T-cell (primary cell): Measurements from ENCODE around the gene CHERP. TPM values are rescaled to one million over a fixed set of nuclear protein-coding genes. Genes with fewer than 3 reads are reported as not detected.

Experiments
- ATAC-seq, 4 experiments: fragments of 200-7000 bp in 3 of 4; fragments of 150-1000 bp in 1 of 4; cut with Tn5 transposase; replicated peaks in 1 of 4; 1 replicate in 3 of 4; 2 replicates in 1 of 4; pipeline ENCODE4 v1.10.0; 2021; ENCODE audit warnings: moderate library complexity in 3 of 4, mild to moderate bottlenecking in 2 of 4, moderate number of reproducible peaks in 1 of 4
- CTCF ChIA-PET, 2 donors: fragments of 300-600 bp; sonication (Branson Sonifier 250); formaldehyde crosslinking; loops; one replicate each; lab custom pipeline; 2022; ENCODE audit warnings: antibody characterized with exemption in 2 of 2; lab: Charles Lee
- POLR2A ChIA-PET, 2 donors: fragments of 300-600 bp; sonication (Branson Sonifier 250); formaldehyde crosslinking; loops; one replicate each; lab custom pipeline; 2022; ENCODE audit warnings: antibody characterized with exemption in 2 of 2; lab: Charles Lee
- DNase-seq, 35 experiments: peaks; one replicate each; pipeline versions ENCODE4 v3.0.0 to v3.0.0-alpha.2; 2013 to 2023
- H3K27ac ChIP-seq: one replicate; pipeline ENCODE4 v1.5.1; 2013; ENCODE audit warnings: low read length
- H3K27me3 ChIP-seq, 2 experiments: replicated peaks in 1 of 2; 1 replicate in 1 of 2; 2 replicates in 1 of 2; pipeline versions ENCODE4 v1.6.1 to v1.7.0; 2013; ENCODE audit warnings: low read length in 1 of 2, mixed read lengths in 1 of 2; ENCODE audit not compliant: control insufficient read depth in 2 of 2, insufficient read depth in 2 of 2; ENCODE audit errors: extremely low read depth in 1 of 2
- H3K36me3 ChIP-seq, 2 donors: 1 replicate in 1 of 2; 2 replicates in 1 of 2; pipeline versions ENCODE4 v1.6.1 to v1.7.0; 2013; ENCODE audit warnings: low read length in 1 of 2; ENCODE audit not compliant: control insufficient read depth in 2 of 2, insufficient read depth in 1 of 2; ENCODE audit errors: extremely low read depth in 1 of 2
- H3K4me1 ChIP-seq, 2 experiments: 1 replicate in 1 of 2; 2 replicates in 1 of 2; pipeline versions ENCODE4 v1.6.1 to v1.7.0; 2013; ENCODE audit warnings: low read length in 2 of 2, mixed read lengths in 1 of 2; ENCODE audit not compliant: insufficient read depth in 2 of 2, control insufficient read depth in 1 of 2; ENCODE audit errors: extremely low read depth in 1 of 2
- H3K4me3 ChIP-seq, 2 donors: 1 replicate in 1 of 2; 2 replicates in 1 of 2; pipeline versions ENCODE4 v1.5.1 to v1.7.0; 2013; ENCODE audit warnings: mild to moderate bottlenecking in 2 of 2, low read length in 1 of 2, moderate library complexity in 1 of 2; ENCODE audit not compliant: control insufficient read depth in 1 of 2; ENCODE audit errors: extremely low read depth in 1 of 2
- H3K9me3 ChIP-seq: 2 replicates; pipeline ENCODE4 v1.7.0; 2013
- H3K27ac Mint-ChIP-seq, 2 donors: one replicate each; pipeline ENCODE4 v1.8.0; 2020 to 2021; ENCODE audit warnings: mild to moderate bottlenecking in 2 of 2, mixed read lengths in 2 of 2
- H3K27me3 Mint-ChIP-seq, 2 donors: one replicate each; pipeline ENCODE4 v1.8.0; 2021 to 2022; ENCODE audit warnings: mixed read lengths in 2 of 2
- H3K36me3 Mint-ChIP-seq: one replicate; pipeline ENCODE4 v1.8.0; 2021; ENCODE audit warnings: mixed read lengths
- H3K4me1 Mint-ChIP-seq, 3 donors: one replicate each; pipeline ENCODE4 v1.8.0; 2020 to 2022; ENCODE audit warnings: mixed read lengths in 3 of 3, mild to moderate bottlenecking in 1 of 3
- H3K4me3 Mint-ChIP-seq, 3 donors: one replicate each; pipeline ENCODE4 v1.8.0; 2020 to 2022; ENCODE audit warnings: mild to moderate bottlenecking in 3 of 3, mixed read lengths in 3 of 3, moderate library complexity in 3 of 3
- H3K9me3 Mint-ChIP-seq, 3 donors: one replicate each; pipeline ENCODE4 v1.8.0; 2020 to 2022; ENCODE audit warnings: mixed read lengths in 3 of 3
- WGBS: methylation state at CpG from one replicate; pipeline ENCODE4 v1.1.5; 2013; ENCODE audit warnings: missing lambda C conversion rate; ENCODE audit not compliant: insufficient coverage; 5-methylcytosine and 5-hydroxymethylcytosine counted together
- total RNA-seq, 35 experiments: library from RNA in 6 of 35; stranded (reverse) in 6 of 35; fragments of 120-200 nt in 1 of 35; gene quantifications; one replicate each; pipeline versions ENCODE4 v1.2.1 to v1.2.4 and lab custom pipeline; 2013 to 2026

The CHERP gene
- total RNA-seq, 5 donors from 2014 or later (not counting 1 experiment from before 2014, with no cell fraction given): 52.6 to 76.7 (median 70.3) TPM

DNA sequence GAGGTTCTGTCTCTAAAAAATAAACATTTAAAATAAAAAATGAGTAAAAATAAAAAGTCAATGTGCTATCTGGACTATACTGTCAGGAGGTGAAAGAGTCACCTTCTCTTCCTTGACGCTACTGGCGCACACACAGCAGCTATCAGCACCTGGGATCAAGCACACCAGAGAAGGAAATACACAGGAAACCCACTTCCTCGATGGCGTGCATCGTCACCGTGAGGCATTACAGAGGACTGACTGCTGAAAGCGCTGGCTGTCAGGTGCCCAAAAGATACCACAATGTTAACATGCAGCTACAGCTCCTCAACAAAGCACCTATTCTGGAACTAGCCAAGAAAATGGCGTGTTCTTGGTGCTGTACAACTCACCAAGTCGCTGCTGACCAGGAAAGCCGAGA is 23.9 kb upstream of the CHERP start:
- Histone ChIP-seq H3K27me3 (no peaks in the 10 kb centered on the region), H3K27ac (peak overlapping the region; percentile 84), H3K4me1 (peaks cover 10 to 55% of the 10 kb centered on the region in 2 experiments), H3K4me3 (peak overlapping the region in 1 of 2 donors; percentile 32), H3K9me3 (no peaks in the 10 kb centered on the region), H3K36me3 (peaks cover 8 to 46% of the 10 kb centered on the region in 2 donors)
- WGBS: 4% methylated on average over 10 of the region's 10 CpGs
- Mint-ChIP-seq H3K4me1 (peaks cover 26 to 52% (median 35%) of the 10 kb centered on the region in 3 donors), H3K27ac (peak overlapping the region; percentile 99), H3K9me3 (no peaks in the 10 kb centered on the region), H3K27me3 (no peaks in the 10 kb centered on the region), H3K36me3 (peaks cover 41% of the 10 kb centered on the region), H3K4me3 (peak overlapping the region; percentile 69 to 75 (median 74))
- ChIA-PET POLR2A (interaction anchor here in 1 of 2 donors (0.5 to 1.2 kb wide), 7 partner anchors 8 to 94 kb away, joined by 3 to 7 read pairs (median 3); partner anchors contain the start of gene CALR3), CTCF (interaction anchor here in 1 of 2 donors (0.6 to 1.5 kb wide), 5 partner anchors 18 to 63 kb away, joined by 3 to 11 read pairs (median 3); no protein-coding TSS in a partner anchor)
- peak; percentile 99 to 100 (median 100) for ATAC-seq
- peak; percentile 64 to 95 (median 87) for DNase-seq

- H3K9me3 ChIP-seq: no peaks in the 10 kb centered on the region
- WGBS: 90% methylated on average over 2 of the region's 7 CpGs
- Mint-ChIP-seq H3K4me1 (peaks cover 22 to 39% (median 24%) of the 10 kb centered on the region in 3 donors), H3K4me3 (peak overlapping the region in 1 of 3 donors; percentile 27), H3K36me3 (peaks cover 46% of the 10 kb centered on the region), H3K27ac (peak overlapping the region; percentile 39 to 65), H3K27me3 (no peaks in the 10 kb centered on the region), H3K9me3 (no peaks in the 10 kb centered on the region)
- H3K27me3 ChIP-seq: no peaks in the 10 kb centered on the region
- POLR2A ChIA-PET: no interaction called here
- peaks cover 15 to 47% of the 10 kb centered on the region in 2 donors for H3K36me3 ChIP-seq
- no peak for DNase-seq
- no peak for ATAC-seq
- CTCF ChIA-PET: no interaction called here
- H3K4me3 ChIP-seq: no peak overlapping the region
- H3K4me1 ChIP-seq: peaks cover 10 to 43% of the 10 kb centered on the region in 2 experiments
- no peak overlapping the region for H3K27ac ChIP-seq
These were observed 22.6 kb upstream of the CHERP start for GRCh38 chr19:16564842-16565241.

DNA sequence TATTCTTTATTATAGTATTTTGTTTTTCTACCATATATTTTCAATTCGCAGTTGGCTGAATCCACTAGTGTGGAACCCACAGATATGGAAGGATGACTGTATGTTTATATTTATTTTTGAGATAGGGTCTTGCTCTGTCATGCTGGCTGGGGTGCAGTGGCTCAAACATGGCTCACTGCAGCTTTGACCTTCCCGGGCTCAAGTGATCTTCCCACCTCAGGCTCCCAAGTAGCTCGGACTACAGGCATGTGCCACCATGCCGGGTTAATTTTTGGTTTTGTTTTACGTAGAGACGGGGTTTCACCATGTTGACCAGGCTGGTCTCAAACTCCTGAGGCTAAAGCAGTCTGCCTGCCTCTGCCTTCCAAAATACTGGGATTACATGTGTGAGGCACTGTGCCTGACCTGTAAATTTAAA is 20.4 kb upstream of the CHERP start:
- DNase-seq: no peak
- no peak overlapping the region for H3K27ac Mint-ChIP-seq
- 96% methylated on average over 5 of the region's 6 CpGs for WGBS
- no peak overlapping the region for H3K4me3 ChIP-seq
- POLR2A ChIA-PET: no interaction called here
- H3K27ac ChIP-seq: no peak overlapping the region
- CTCF ChIA-PET: no interaction called here
- H3K36me3 Mint-ChIP-seq: peaks cover 44% of the 10 kb centered on the region
- H3K9me3 ChIP-seq: no peaks in the 10 kb centered on the region
- H3K4me1 ChIP-seq: peaks cover 10 to 28% of the 10 kb centered on the region in 2 experiments
- H3K36me3 ChIP-seq: peaks cover 15 to 42% of the 10 kb centered on the region in 2 donors
- H3K27me3 ChIP-seq: no peaks in the 10 kb centered on the region
- no peaks in the 10 kb centered on the region for H3K9me3 Mint-ChIP-seq
- no peak overlapping the region for H3K4me3 Mint-ChIP-seq
- no peaks in the 10 kb centered on the region for H3K27me3 Mint-ChIP-seq
- H3K4me1 Mint-ChIP-seq: peaks cover 10 to 26% (median 16%) of the 10 kb centered on the region in 3 donors
- no peak for ATAC-seq

DNA sequence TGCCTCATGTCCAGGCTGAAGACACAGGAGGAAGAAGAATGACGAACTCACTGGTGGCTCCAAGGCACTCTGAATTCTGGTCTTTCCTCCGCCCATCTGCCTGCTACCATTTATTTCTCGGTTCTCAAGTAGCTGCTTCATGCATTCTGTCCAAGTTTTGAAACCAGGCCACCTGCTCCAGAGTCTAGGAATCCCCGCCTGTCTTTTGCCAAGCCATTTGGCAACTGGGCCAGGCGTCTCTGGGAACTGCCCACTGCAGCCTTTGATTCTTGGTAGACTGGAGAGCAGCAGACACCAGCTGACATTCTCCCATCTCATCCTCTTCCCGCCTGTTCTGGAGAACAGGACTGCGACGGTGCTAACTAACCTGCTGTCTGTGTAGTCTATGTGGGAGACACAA is 19.1 kb upstream of the CHERP start:
- Histone ChIP-seq H3K27me3 (no peaks in the 10 kb centered on the region), H3K4me1 (peaks cover 4 to 15% of the 10 kb centered on the region in 2 experiments), H3K4me3 (no peak overlapping the region), H3K9me3 (no peaks in the 10 kb centered on the region), H3K27ac (no peak overlapping the region), H3K36me3 (peaks cover 17 to 48% of the 10 kb centered on the region in 2 donors)
- 98% methylated on average over 4 of the region's 8 CpGs for WGBS
- ChIA-PET POLR2A (interaction anchor here in 1 of 2 donors (0.6 kb wide), 1 partner anchor 33 kb away, joined by 3 read pairs; no protein-coding TSS in a partner anchor), CTCF (no interaction called here)
- no peak overlapping the region for H3K27ac Mint-ChIP-seq
- H3K36me3 Mint-ChIP-seq: peaks cover 42% of the 10 kb centered on the region
- no peak for DNase-seq
- ATAC-seq: no peak
- H3K4me3 Mint-ChIP-seq: no peak overlapping the region
- H3K9me3 Mint-ChIP-seq: no peaks in the 10 kb centered on the region
- H3K4me1 Mint-ChIP-seq: peaks cover 7 to 18% (median 10%) of the 10 kb centered on the region in 3 donors
- no peaks in the 10 kb centered on the region for H3K27me3 Mint-ChIP-seq

DNA sequence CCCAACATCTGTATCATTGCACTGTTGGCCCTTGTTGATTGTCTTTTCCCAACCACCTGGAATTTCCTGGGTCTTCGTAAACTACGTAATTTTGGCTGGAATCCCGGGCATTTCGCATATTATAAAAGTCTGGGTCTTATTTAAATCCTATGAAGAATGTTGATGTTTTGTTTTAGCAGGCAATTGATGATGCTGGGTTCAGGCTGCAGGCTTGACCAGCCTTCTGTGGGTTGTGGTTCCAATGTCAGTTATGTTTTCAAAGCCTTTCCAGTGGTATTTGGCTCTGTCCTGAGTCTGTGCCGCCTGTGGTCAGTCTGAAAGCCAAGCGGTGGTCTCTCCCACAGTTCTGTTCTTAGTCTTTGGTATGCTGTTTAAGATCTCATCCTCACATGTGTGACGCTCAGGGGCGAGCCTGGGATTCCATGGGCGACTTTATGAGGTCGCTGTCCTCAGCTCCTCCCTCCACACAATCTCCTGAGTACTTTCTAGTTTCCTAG is 17.6 kb upstream of the CHERP start:
- ATAC-seq: no peak
- Histone ChIP-seq H3K4me1 (no peaks in the 10 kb centered on the region), H3K36me3 (peaks cover 20 to 51% of the 10 kb centered on the region in 2 donors), H3K9me3 (no peaks in the 10 kb centered on the region), H3K27me3 (no peaks in the 10 kb centered on the region), H3K27ac (no peak overlapping the region), H3K4me3 (no peak overlapping the region)
- 97% methylated on average over 9 of the region's 10 CpGs for WGBS
- Mint-ChIP-seq H3K36me3 (peaks cover 42% of the 10 kb centered on the region), H3K4me1 (peaks cover 4 to 10% (median 5%) of the 10 kb centered on the region in 3 donors), H3K9me3 (no peaks in the 10 kb centered on the region), H3K4me3 (no peak overlapping the region), H3K27ac (no peak overlapping the region), H3K27me3 (no peaks in the 10 kb centered on the region)
- POLR2A ChIA-PET: no interaction called here
- DNase-seq: no peak
- CTCF ChIA-PET: no interaction called here

GRCh38 chr19:16554776-16555175 is 12.5 kb upstream of the CHERP start:
- Mint-ChIP-seq H3K36me3 (peaks cover 30% of the 10 kb centered on the region), H3K27ac (no peak overlapping the region), H3K27me3 (no peaks in the 10 kb centered on the region), H3K9me3 (no peaks in the 10 kb centered on the region), H3K4me1 (peaks cover 3 to 9% (median 6%) of the 10 kb centered on the region in 3 donors), H3K4me3 (no peak overlapping the region)
- DNase-seq (no peak), ATAC-seq (no peak)
- WGBS: 100% methylated on average over 1 of the region's 8 CpGs
- Histone ChIP-seq H3K36me3 (peaks cover 10 to 37% of the 10 kb centered on the region in 2 donors), H3K27ac (no peak overlapping the region), H3K9me3 (no peaks in the 10 kb centered on the region), H3K4me3 (no peak overlapping the region), H3K27me3 (no peaks in the 10 kb centered on the region), H3K4me1 (no peaks in the 10 kb centered on the region)
- CTCF ChIA-PET: interaction anchor here in 1 of 2 donors (0.7 kb wide), 1 partner anchor 517 kb away, joined by 4 read pairs; no protein-coding TSS in a partner anchor
- POLR2A ChIA-PET: no interaction called here
